ENCODE results near the gene KLC1.

The KLC1 gene

GRCh38 chr14:103694572-103695026 lies 65.6 kb downstream of the KLC1 start:
- no peak for DNase-seq

DNA sequence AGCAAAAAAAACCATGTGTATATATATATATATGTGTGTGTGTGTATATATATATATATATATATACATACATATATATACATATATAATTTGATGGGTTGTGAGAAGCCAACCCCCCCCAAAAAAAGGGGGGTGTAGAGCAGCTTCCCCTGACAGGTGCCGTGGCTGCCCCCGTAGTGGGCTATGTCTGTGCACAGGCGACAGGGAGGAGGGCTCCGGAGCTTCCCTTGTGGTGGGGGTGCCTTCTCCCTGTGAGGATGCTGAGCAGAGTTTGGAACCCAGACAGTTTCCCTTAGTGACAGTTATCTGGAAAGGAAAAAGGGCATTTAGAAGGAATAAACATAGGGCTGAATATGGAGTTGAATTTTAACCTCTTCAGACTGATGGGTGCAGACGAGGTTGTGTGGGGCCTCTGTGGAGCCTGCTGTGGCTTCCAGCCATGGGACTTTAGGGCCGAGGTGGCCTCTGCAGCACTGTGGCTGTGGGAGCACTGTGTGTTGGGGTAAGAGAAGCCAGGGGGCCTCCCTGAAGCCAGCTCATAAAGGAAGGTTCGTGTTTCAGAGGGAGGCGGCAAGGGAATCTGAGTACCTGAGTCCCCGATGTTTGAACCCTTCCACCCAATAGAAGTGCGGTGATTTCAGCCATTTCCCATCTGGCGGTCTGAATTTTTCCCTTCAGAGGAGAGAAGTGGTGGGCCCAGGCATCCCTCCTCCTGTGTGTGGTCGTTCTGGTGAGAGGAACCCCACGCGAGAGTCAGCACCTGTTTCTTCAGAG lies 66.5 kb downstream of the KLC1 start:
- DNase-seq, result no peak

DNA sequence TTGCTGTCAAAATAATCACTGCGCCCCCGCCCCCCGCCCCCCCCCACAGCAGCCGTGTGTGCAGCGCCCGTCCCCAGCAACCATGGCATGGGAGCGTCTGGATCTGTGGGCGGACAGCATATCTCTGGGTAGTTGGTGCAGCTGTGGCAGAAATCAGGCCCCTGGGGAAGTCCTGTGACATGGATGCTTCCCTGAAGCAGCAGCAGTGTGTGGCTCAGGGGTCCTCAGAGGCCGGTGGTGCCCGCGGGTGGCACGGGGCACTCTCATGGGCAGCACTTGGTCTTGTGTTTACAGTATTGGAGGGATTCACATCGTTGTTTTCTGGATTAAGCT lies 67.0 kb downstream of the KLC1 start:
- DNase-seq, result no peak

GRCh38 chr14:103696466-103697071 lies 67.6 kb downstream of the KLC1 start:
- no peak for DNase-seq

DNA sequence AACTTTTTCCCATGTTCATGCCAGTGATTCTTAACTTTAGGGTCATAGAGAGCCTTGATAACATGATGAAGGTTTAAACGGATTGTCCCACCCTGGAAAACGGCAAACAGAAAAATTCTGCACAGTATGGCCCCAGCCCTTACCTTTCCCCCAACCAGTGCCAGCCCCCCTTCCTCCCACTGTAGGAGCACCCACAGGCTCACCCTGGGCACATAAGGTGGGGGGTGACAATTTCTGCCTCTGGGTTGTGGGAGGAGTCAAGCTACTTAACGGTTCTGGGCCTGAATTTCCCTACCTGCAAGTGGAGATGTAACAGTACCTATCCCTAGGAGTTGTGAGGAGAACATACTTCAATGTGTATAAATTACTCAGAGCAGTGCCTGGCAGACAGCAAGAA lies 68.2 kb downstream of the KLC1 start:
- DNase-seq, result no peak

DNA sequence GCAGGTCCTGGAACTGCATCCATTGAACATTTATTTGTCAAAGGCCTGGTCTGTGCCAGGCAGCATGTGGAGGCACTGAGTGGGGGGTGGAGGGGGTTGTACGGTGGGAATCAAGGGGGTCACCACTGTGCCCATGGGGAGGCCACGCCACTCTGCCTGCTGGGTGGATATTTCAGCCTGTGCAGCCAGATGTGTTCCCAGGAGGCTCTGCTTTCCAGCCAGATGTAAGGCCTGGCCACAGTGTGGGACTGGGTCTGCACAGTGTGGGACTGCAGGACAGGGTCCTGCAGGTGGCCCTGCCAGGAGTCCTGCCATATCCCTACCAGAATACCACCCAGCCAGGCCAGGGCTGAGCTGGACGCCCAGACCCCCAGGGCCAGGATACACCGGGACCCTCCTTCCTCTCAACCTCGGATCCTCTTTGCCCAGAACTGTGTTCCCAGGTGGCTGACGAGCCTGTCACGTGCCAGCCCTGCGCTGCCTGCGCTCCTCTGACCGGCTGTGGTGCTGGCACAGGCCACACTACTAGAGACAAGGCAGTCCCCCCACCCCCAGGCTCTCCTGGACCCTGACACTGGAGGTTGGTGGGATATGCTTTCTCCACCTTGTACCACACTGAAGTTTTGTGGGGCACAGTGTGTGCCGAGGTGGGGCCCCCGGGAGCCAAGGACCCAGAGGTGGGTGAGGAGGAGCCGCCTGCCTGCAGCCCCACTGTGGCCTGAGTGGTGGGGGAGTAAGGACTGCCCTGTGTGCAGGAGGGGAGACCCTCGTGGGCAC lies 68.8 kb downstream of the KLC1 start:
- DNase-seq, result no peak

DNA sequence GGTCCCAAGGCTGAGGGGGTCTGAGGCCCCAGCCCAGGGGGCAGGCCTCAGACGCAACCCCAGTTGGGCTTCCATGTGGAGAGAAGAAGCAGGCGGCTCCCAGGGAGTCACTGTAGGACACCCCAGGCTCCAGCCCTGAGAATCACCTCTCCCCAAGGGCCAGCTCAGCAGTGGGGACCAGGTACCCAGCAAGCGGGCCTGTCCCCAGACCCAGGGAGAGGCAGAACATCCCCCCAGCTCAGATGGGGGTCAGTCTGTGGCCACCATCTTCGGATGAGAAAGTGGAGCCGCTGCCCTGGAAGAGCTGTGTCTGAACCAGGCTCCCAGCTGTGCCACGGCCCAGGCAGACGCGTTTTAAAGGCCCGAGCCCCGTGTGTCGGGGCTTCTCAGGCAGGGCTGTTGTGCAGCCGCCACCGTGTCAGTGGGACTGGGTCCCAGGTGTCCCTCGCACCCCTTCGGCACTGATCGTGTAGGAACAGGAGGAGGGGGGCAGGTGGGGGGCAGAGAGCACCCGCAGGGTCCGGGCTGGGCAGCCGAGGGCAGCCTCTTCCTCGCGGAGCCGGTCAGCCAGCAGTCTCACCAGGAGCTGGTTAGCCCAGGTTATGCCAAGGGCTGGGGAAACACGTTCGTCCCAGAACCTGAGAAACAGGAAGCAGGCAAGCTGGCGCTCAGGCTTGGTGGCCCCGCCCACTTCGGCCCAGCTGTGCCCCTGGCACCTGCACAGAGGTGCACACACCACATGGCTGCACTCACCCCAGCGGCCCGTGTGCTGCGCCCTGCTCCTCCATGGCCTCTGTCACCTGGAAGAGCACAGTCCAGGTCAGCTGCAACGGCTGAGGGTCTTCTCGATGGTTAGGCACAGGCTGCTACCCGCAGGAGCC lies 69.6 kb downstream of the KLC1 start:
- DNase-seq, result no peak

DNA sequence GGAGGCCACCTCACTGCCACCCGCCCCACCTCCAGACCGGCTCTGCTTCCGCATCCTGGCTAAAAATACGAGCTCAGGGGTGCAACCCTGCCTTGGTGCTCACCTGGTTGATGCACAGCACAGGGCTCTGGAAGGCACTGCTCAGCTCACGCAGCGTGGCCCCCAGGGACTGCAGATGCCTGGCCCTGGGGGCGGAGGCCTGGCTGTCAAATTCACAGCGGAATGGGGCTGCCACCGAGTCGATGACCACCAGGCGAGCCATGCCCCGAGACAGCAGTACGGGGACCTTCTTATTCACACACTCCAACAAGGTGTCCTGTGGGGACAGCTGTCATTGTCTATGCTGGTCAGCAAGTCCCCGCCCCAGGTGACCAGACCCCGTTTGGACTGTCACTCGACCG lies 70.2 kb downstream of the KLC1 start:
- DNase-seq, result no peak

- DNase-seq, result no peak
Observed at GRCh38 chr14:103699901-103700752, 71.1 kb downstream of the KLC1 start.

GRCh38 chr14:103700753-103701490 lies 71.9 kb downstream of the KLC1 start:
- DNase-seq, result no peak

- DNase-seq, result no peak
Observed at GRCh38 chr14:103702095-103702494, 73.1 kb downstream of the KLC1 start.

DNA sequence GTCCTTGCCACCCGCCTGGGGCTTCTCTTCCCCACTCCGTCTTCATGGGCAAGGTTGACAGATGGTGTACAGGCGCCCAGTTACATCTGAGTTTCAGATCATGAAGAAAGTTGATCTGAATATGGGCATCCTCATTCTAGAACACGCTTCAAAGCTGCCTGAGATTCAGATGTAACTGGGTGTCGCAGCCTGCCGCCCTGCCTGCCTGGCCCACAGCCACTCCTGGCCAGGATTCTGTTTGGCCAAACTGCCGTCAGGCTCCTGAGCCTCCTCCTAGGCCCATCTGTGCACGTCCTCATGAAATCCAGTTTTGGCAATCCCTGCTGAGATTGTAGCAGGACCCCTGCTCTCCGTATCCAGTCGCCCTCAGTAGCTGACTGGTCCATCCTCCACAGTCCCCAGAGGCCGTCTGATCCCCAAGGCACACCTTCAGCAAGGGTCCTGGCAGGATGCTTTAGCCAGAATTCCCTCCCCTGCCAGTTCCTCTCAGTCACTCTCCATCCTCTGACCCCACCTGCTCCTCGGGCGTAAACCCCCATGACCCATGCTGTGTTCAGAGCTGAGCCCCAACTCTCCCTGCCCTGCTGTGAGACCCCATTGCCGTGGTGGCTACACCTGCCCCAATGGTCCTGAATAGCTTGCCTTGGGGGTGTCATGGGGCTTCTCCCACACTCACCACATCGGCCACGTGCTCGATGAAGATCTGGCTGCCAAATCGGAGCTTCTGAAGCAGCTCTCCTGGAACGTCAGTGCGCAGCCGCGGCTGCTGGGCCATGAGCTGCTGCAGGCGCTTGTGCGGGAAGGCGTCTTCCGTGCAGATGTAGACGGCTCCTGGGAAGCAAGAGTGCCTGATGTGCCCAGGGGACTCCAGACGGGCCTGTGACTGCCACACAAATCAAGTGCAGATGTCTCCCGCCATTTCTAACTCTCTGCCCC lies 73.8 kb downstream of the KLC1 start:
- no peak for DNase-seq

GRCh38 chr14:103703433-103704385 lies 74.7 kb downstream of the KLC1 start:
- DNase-seq, result no peak

DNA sequence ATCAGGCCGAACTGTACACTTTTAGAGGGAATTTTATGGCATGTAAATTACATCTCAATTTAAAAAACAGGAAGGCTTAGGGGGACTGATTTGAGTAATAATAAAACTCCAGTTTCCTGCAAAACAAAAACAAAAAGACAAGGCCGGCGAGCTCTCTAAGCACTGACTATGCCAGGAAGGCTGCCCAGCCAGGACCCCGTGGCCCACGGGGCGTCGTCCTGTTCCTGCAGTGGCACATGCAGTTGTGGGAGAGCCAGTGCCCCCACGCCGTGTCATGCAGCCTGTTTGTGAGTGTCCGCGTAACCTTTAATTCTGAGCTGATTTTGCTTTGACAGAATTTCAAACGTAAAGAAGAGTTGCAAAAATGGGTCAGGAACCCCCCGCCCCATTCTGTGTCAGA lies 75.7 kb downstream of the KLC1 start:
- DNase-seq, result no peak

DNA sequence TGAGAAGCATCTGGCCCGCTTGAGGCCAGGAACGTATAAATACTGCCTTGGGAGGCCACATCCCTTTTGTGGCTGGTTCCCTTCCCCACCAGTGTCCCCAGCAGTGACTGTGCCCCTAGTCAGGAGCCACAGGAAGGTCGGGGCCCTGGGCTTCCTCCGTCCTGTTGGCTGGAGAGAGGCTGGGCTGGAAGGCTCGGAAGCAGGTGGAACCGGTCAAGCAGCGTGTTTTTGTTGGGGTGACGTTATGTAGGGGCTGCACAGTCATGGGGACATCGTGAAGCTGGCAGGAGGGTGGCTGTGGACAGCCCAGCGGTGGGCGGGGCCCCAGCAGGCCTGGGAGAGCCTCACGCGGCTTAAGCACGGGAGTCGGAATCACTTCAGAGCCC lies 76.1 kb downstream of the KLC1 start:
- DNase-seq, result no peak

GRCh38 chr14:103705504-103706284 lies 76.7 kb downstream of the KLC1 start:
- DNase-seq, result no peak

- DNase-seq, result no peak
Observed at GRCh38 chr14:103706551-103707328, 77.7 kb downstream of the KLC1 start.
